HK-2 (cell line): ENCODE measurements around the gene RIC8A.
"Not testable (repeated sequence)": the region's sequence is repeated elsewhere in the genome, so short reads cannot be mapped to it uniquely, and the experiment has no call there.

Source experiments
- DNase-seq: peaks from one replicate; pipeline ENCODE4 v3.0.0-alpha.2; 2018; ENCODE audit not compliant: unreplicated experiment

Gene RIC8A

GRCh38 chr11:218815-219593 lies 11.5 kb downstream of the RIC8A start:
- no peak for DNase-seq

GRCh38 chr11:220641-221215 lies 13.2 kb downstream of the RIC8A start:
- not testable (repeated sequence) for DNase-seq

- no peak for DNase-seq
Measured at GRCh38 chr11:221539-221938, 14.0 kb downstream of the RIC8A start.

GRCh38 chr11:221998-222789 lies 14.7 kb downstream of the RIC8A start:
- DNase-seq: no peak

GRCh38 chr11:223026-223789 lies 15.7 kb downstream of the RIC8A start:
- DNase-seq: no peak

GRCh38 chr11:223884-224283 lies 16.4 kb downstream of the RIC8A start:
- DNase-seq: no peak

GRCh38 chr11:224424-224823 lies 16.9 kb downstream of the RIC8A start:
- no peak for DNase-seq

- no peak for DNase-seq
Measured at GRCh38 chr11:225734-226453, 18.4 kb downstream of the RIC8A start.

- DNase-seq: no peak
Measured at GRCh38 chr11:227824-228379, 20.4 kb downstream of the RIC8A start.

- no peak for DNase-seq
Measured at GRCh38 chr11:230431-230830, 22.9 kb downstream of the RIC8A start.

GRCh38 chr11:232783-233565 lies 25.5 kb downstream of the RIC8A start:
- no peak for DNase-seq

- DNase-seq: no peak
Measured at GRCh38 chr11:235180-235579, 27.7 kb downstream of the RIC8A start.

GRCh38 chr11:235609-235996 lies 28.1 kb downstream of the RIC8A start:
- no peak for DNase-seq

- DNase-seq: peak; percentile 87
Measured at GRCh38 chr11:235997-236773, 28.7 kb downstream of the RIC8A start, which contains the start of gene SIRT3. Gene SIRT3, minus strand, starts transcription at chr11:236342. Its CDS starts 14 bp downstream, at chr11:236328.

GRCh38 chr11:236774-237767 lies 29.6 kb downstream of the RIC8A start, which contains the start of gene PSMD13:
Gene PSMD13, plus strand, starts transcription at chr11:236976. Its CDS starts 74 bp downstream, at chr11:237050.
- DNase-seq: peak; percentile 67

- not testable (repeated sequence) for DNase-seq
Measured at GRCh38 chr11:238346-238745, 30.8 kb downstream of the RIC8A start.

- no peak for DNase-seq
Measured at GRCh38 chr11:240315-240714, 32.8 kb downstream of the RIC8A start.

GRCh38 chr11:241634-242033 lies 34.1 kb downstream of the RIC8A start:
- DNase-seq: no peak
